ENCODE measurements around the gene ADAMTS16.

The ADAMTS16 gene

GRCh38 chr5:5304361-5305020, 164.4 kb downstream of the ADAMTS16 start:
- H3K27me3 ChIP-seq (replicated peaks), result no peaks in the 10 kb centered on the region
- TF ChIP-seq, protein P1, sequence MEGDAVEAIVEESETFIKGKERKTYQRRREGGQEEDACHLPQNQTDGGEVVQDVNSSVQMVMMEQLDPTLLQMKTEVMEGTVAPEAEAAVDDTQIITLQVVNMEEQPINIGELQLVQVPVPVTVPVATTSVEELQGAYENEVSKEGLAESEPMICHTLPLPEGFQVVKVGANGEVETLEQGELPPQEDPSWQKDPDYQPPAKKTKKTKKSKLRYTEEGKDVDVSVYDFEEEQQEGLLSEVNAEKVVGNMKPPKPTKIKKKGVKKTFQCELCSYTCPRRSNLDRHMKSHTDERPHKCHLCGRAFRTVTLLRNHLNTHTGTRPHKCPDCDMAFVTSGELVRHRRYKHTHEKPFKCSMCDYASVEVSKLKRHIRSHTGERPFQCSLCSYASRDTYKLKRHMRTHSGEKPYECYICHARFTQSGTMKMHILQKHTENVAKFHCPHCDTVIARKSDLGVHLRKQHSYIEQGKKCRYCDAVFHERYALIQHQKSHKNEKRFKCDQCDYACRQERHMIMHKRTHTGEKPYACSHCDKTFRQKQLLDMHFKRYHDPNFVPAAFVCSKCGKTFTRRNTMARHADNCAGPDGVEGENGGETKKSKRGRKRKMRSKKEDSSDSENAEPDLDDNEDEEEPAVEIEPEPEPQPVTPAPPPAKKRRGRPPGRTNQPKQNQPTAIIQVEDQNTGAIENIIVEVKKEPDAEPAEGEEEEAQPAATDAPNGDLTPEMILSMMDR (IDR thresholded peaks at IDR 0.05; ENCODE audit: low read depth, low read length, missing control alignments), result no peak
- no peak overlapping the region for H3K27ac ChIP-seq
- in situ Hi-C loops (cut with HindIII; ENCODE audit: low pct_ligation_motif_present, low sequenced_read_pairs), result no loop called here
- H3K36me3 ChIP-seq (replicated peaks), result no peaks in the 10 kb centered on the region
- H3K4me3 ChIP-seq (ENCODE audit: low read depth, low read length), result no peak overlapping the region
- no peak for DNase-seq

DNA sequence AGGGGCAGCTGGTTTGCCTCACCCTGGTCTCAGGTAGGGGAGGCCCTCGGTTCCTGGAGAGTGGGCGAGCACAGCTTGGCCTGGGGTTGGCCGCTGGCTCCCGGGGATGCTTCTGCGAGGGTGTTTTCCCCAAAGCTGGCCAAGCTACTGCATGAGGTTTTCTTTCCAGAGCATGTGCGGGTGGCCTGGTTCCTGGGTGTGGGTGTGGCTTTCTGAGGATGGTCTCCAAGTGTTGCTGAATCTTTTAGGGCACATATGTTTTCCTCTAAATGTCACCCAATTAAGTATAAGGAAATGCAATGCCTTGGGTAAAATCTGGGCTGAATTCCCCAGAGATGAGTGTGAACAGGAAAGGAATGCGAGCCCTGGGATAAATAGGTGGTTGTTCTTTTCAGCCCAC, 166.6 kb downstream of the ADAMTS16 start:
- Histone ChIP-seq H3K27ac (no peak overlapping the region), H3K27me3 (replicated peaks) (no peaks in the 10 kb centered on the region), H3K4me3 (ENCODE audit: low read depth, low read length) (no peak overlapping the region), H3K36me3 (replicated peaks) (no peaks in the 10 kb centered on the region)
- no peak for DNase-seq
- in situ Hi-C loops (cut with HindIII; ENCODE audit: low pct_ligation_motif_present, low sequenced_read_pairs), result no loop called here
- TF ChIP-seq, protein P1 (IDR thresholded peaks at IDR 0.05; ENCODE audit: low read depth, low read length, missing control alignments), result no peak

GRCh38 chr5:5308319-5308718, 168.2 kb downstream of the ADAMTS16 start:
- no peak for DNase-seq
- Histone ChIP-seq H3K36me3 (replicated peaks) (no peaks in the 10 kb centered on the region), H3K27ac (no peak overlapping the region), H3K4me3 (ENCODE audit: low read depth, low read length) (no peak overlapping the region), H3K27me3 (replicated peaks) (no peaks in the 10 kb centered on the region)
- TF ChIP-seq, protein P1 (IDR thresholded peaks at IDR 0.05; ENCODE audit: low read depth, low read length, missing control alignments), result no peak
- in situ Hi-C loops (cut with HindIII; ENCODE audit: low pct_ligation_motif_present, low sequenced_read_pairs), result no loop called here

DNA sequence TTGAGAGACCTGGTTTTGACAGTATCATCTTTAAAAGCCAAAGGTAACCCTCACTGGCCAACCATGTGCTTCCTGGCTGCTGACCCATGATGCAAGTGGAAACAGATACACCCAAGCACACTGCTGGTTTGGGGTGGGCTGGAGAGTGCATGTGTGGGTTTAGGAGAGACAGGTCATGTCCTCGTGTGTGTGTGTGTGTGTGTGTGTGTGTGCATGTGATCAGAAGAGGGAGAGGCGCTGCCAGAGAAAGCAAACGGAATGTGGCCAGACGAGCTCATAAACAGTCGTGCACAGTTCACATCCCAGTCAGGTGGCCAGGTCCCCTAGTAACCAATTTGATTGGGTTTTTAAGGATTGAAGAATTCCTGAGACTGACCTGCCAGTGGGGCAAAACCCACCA, 169.5 kb downstream of the ADAMTS16 start:
- in situ Hi-C loops (cut with HindIII; ENCODE audit: low pct_ligation_motif_present, low sequenced_read_pairs), result no loop called here
- no peak for DNase-seq
- Histone ChIP-seq H3K4me3 (ENCODE audit: low read depth, low read length) (no peak overlapping the region), H3K27ac (no peak overlapping the region), H3K36me3 (replicated peaks) (no peaks in the 10 kb centered on the region), H3K27me3 (replicated peaks) (no peaks in the 10 kb centered on the region)
- TF ChIP-seq, protein P1 (IDR thresholded peaks at IDR 0.05; ENCODE audit: low read depth, low read length, missing control alignments), result no peak

GRCh38 chr5:5313101-5313635, 173.0 kb downstream of the ADAMTS16 start:
- TF ChIP-seq, protein P1 (IDR thresholded peaks at IDR 0.05; ENCODE audit: low read depth, low read length, missing control alignments), result no peak
- Histone ChIP-seq H3K27ac (no peak overlapping the region), H3K36me3 (replicated peaks) (no peaks in the 10 kb centered on the region), H3K27me3 (replicated peaks) (no peaks in the 10 kb centered on the region), H3K4me3 (ENCODE audit: low read depth, low read length) (no peak overlapping the region)
- DNase-seq, result peak; percentile 53
- in situ Hi-C loops (cut with HindIII; ENCODE audit: low pct_ligation_motif_present, low sequenced_read_pairs), result no loop called here

DNA sequence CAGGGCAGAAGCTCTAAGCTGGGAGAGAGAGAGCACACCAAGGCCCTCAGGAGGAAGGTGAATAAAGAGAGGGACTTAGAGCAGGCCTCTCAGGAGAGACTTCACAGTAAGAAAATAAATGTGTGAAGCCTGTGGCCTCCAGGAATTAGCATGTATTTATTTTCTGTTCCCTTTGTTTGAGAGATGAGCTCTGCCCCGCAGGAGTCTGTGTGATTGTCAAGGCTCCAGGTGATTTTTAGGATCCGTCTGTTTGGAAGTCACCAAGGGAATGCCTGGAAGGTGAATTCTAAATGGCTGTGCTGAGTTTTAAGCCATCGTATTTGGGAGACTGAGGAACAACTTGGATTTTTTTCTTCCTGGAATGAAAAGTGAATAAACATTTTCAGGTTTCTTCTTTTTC, 174.0 kb downstream of the ADAMTS16 start:
- TF ChIP-seq, protein P1 (IDR thresholded peaks at IDR 0.05; ENCODE audit: low read depth, low read length, missing control alignments), result no peak
- DNase-seq, result no peak
- H3K27ac ChIP-seq, result no peak overlapping the region
- H3K27me3 ChIP-seq (replicated peaks), result no peaks in the 10 kb centered on the region
- H3K4me3 ChIP-seq (ENCODE audit: low read depth, low read length), result no peak overlapping the region
- no peaks in the 10 kb centered on the region for H3K36me3 ChIP-seq (replicated peaks)
- in situ Hi-C loops (cut with HindIII; ENCODE audit: low pct_ligation_motif_present, low sequenced_read_pairs), result no loop called here
